EL (cell line): Measurements from ENCODE around the gene P2RX1.
"Not testable (repeated sequence)": the region's sequence is repeated elsewhere in the genome, so short reads cannot be mapped to it uniquely, and the experiment has no call there.

Experiments
- DNase-seq: peaks from one replicate; pipeline ENCODE4 v3.0.0-alpha.2; 2016

P2RX1 gene

DNA sequence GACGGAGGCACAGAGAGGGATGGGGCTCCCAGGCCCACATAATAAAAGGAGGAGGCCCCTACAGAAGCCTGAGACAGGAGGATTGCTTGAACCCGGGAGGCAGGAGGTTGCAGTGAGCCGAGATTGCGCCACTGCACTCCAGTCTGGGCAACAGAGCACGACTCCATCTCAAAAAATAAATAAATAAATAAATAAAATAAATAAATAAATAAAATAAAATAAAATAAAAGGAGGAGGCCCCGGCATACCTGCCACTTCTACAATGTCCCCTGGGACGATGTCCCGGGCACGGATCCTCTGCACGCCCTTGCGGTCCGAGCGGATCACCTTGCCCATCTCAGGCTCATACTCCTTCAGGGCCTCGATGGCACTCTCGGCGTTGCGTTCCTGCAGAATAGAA, 34.7 kb upstream of the P2RX1 start:
- DNase-seq, result no peak

DNA sequence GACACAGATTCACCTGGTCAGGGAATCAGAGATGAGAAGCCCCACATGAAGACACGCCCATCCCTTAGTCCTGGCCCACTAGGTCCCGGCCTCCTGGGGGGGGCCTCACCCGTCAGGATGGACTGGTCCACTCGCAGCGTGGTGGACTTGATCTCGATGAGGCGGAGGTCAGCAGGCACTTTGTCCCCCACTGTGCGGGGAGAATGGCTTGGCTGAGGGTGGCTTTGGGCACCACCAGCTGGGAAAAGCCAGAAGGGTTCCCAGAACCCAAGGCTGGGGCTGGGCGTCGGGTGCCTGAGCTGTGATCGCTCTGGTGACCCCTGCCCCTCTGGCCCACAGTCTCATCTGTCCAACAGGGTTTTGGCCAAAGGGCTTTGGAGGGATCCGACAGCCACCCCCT, 34.3 kb upstream of the P2RX1 start:
- DNase-seq, result no peak

DNA sequence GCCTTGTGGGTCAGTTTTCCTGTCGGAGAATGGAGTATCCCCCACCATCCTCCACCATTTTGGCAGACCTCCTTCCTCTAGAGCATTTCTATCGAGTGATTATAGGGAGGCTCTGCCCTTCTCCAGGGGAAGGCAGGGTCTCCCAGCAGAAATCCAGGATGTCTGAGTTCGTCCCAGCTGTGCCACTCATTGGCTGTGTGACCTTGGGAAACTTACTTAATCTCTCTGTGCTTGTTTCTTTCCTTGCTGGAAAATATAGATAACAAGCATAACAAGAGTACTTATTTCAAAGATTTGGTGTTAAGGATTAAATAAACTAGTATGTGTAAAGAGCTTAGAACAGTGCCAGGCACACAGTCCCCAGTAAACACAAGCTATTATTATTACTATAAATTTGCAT, 33.2 kb upstream of the P2RX1 start:
- no peak for DNase-seq

DNA sequence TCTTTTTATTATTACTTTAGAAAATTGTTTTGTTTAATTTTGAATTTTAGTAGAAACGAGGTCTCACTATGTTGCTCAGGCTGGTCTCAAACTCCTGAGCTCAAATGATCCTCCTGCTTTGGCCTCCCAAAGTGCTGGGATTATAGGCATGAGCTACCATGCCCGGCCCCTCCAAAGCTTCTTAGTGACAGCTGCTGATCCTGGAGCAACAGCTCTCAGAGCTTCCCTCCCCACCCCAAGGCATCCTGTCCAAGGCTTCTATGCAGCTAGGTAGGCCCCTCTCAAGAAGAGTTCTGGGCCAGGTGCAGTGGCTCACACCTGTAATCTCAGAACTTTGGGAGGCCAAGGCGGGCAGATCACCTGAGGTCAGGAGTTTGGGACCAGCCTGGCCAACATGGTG, 32.3 kb upstream of the P2RX1 start:
- DNase-seq, result not testable (repeated sequence)

DNA sequence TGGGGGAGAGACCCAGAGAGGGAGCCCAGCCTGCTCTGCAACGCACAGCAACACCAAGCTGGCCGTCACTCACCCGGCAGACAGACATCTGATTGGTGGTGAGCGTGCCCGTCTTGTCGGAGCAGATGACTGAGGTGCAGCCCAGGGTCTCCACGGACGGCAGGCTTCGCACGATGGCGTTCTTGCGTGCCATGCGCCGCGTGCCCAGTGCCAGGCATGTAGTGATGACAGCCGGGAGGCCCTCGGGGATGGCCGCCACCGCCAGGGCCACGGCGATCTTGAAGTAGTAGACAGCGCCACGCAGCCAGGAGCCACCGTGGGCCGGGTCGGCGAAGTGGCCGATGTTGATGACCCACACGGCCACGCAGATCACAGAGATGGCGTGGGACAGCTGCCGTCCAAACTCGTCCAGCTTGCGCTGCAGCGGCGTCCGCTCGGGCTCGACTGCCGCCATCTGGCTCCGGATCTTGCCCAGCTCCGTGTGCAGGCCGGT, 31.1 kb upstream of the P2RX1 start:
- DNase-seq, result no peak

DNA sequence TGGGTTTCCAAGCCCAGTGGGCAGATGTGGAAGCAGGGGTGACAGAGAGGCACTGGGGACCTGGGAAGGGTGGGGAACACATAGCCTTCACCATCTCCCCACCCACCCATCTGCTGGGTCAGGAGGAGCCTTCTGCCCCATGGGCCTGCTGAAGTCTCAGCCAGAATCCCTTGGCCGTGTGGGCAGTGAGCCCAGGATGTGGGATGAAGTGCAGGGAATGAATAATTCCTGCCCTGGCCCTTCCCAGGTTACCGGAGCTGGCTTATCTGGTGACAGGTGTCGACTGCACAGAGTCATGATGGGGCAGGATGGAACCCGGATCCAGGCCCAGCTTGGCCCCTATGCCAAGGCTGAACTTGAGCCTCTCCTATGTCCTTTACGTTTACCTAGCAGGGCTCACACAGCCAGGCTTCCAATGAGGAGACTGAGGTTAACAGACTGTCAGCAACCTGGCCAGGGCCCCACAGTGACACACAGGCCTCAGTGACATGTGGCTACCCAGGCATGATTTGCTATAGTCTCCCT, 30.5 kb upstream of the P2RX1 start:
- DNase-seq, result no peak

DNA sequence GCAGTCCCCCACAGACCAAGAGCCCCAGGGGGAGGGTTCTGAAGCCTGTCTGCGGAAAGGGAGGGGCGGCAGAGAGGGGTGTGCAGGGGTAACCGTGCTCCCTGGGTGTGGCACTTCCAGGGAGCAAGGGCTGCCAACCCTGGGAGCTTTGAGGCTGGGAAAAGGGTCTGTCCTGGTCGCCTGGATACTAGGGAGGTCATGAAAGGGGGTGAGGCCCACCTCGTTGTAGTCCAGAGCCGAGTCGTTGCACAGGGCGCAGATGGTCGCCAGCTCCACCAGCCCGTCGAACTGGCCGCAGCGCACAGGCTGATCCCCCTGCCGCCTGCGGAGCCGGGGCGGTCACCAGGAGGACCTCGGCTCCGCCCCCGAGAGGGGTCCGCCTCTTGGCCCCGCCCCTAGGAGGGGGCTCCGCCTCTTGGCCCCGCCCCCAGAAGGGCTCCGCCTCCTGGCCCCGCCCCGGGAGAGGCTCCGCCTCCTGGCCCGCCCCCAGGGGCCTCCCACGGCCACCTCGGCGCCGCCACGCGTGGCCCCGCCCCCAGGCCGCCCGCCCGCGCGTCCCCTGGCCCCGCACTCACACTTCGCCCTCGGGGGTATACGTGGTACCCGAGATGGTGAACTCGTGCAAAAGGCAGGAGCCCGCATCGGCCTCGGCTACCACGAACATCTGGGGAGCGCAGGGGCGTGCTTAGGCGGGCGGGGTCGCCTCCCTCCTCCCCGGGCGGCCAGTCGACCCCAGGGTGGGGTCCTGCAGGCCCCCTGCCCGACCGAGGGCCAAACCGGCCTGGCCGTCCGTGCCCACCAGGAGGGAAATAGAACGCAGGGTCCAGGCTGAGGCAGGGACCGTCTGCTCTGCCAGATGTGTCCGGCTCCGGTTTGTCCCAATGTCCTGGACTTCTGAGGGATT, 28.5 kb upstream of the P2RX1 start:
- peak; percentile 71 for DNase-seq

DNA sequence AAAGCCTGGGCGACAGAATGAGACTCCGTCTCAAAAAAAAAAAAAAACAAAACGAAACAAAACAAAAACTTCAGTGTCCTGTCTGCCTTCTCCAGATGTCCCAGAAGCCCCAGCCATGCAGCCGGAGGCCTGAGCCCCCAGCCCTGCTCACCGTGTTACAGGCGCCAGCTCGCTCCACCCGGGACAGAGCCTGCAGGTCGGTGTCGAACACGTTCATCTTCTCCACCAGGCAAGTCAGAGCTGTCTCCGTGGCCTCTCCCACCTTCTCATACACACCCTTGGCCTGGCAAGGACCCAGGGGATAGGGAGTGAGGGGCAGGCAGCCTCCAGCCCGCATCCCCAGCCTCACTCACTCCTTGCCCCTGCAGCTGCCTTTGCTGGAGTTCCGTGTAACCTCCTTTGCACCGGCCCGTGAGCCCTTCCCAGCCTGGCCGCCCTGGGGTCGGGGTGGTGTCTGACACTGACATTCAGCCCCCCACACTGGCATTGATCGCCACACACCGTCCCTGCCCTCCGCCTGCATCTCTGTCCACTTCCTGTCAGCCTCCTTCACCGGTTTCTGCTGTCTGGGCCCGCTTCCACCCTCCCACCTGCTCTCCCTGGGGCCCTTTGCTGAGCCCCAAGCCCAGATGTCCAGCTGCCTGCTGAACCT, 27.1 kb upstream of the P2RX1 start:
- DNase-seq, result no peak

DNA sequence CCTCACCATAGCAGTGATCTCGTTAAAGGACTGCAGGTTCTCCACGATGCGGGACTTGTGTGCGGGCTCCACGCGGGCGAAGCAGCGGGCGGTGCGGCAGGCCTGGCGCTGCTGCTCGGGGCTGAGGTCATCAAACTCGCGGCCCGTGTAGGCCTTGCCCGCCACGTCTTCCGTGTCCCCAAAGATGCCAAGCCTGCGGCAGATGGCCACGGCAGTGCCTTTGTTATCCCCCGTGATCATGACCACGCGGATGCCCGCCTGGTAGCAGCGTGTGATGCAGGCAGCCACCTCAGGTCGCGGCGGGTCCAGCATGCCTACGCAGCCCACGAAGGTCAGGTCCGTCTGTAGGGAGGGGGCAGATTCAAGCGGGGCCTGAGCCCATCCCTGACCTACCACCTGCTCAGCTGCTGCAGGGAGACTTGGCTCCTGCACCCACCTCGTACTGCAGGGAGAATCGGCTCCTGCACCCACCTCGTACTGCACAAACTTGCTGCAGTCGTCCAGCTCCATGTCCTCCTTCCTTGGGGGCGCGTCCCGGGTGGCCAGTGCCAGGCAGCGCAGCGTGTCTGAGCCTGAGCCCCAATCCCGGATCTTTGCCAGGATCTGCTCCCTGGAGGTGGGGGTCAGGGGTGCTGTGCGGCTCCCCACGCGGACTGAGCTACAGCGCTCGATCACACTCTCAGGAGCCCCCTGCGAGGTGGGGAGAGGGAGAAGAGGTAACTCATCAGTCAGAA, 24.9 kb upstream of the P2RX1 start:
- DNase-seq, result no peak

DNA sequence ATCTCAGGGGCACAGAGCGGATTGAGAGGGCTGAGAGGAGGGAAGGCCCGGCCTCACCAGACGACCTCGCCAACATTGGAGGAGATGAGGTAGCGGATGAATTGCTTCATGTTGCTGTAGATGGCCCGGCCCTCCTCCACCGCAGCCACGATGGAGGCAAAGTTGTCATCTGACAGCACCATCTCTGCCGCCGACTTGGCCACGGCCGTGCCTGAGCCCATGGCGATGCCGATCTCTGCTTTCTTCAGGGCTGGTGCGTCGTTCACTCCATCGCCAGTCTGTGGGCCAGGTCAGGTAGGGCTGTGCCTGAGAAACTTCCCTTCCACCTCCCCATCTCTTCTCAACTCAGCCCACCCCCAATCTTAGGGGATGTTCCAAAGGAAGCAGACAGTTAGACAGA, 21.1 kb upstream of the P2RX1 start:
- DNase-seq, result no peak

DNA sequence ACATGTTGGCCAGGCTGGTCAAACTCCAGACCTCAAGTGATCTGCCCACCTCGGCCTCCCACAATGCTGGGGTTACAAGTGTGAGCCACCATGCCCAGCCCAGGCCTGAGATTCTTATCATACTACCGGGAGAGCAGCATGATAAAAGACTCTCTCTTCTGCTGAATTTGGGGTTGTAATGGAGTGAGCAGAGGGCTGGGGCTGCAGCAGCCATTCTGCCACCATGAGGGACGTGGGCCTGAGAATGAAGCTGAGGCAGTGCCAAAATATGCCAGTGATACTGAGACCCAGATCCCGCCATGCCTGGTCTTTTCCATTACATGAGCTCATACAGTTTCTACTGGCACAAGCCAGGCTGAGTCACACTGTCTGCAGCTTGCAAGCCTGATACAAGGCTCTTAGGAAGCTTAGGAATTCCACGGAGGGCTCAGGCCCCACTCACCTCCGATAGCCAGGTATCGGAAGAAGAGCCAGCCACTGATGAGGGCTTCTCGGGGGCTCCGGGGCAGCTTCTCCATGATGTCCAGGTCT, 19.6 kb upstream of the P2RX1 start:
- peak; percentile 46 for DNase-seq

DNA sequence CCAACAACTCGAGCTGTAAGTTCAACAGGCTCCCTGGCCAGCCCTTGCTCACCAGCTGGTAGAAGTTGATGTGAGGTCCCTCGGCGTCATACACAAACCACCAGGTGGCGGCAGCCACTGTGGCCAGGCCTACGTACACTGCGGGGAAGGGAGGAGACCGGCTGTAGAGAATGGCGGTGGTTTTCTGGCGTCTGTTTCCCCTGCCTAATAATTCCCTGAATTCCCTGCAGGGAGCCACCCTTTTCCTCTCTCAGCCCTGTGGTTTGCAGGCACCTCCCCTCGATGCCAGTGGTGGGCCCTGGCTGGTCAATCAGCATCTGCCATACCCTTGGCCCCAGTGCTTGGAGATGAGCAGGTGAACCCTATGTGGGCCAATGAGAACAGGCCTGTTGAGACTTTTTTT, 18.9 kb upstream of the P2RX1 start:
- peak; percentile 56 for DNase-seq

DNA sequence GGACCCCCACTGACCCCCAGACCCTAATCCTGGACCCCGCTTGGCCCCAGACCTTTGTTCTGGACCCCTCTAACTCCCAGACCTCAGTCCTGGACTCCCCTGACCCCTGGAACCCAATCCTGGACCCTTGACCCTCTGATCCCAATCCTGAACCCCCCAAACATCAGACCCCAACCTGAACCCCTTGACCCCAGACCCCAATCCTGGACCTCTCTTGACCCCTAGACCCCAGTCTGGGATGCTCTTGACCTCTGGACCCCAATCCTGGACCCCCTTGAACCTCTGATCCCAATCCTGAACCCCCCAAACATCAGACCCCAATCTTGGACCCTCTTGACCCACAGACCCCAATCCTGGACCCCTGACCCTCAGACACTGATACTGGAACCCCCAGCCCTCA, 13.5 kb upstream of the P2RX1 start:
- DNase-seq, result no peak

DNA sequence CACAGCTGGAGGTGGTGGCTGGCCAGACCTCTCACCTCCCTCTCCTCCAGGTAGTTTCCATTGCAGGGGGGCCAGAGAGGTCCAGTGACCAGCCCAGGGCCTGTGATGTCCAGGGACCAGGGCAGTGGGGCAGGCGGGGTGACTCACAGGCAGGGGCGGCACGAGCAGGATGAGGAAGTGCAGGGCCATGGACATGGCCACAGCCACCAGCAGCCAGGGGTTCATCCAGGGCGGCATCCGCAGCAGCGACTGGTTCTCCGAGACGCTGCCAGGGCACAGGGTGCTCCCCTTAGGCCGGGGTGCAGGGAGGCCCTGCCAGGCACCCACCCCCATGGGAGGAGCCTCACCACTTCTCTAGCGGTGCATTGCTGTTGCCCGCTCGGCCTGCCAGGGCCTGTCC, 12.9 kb upstream of the P2RX1 start:
- no peak for DNase-seq

DNA sequence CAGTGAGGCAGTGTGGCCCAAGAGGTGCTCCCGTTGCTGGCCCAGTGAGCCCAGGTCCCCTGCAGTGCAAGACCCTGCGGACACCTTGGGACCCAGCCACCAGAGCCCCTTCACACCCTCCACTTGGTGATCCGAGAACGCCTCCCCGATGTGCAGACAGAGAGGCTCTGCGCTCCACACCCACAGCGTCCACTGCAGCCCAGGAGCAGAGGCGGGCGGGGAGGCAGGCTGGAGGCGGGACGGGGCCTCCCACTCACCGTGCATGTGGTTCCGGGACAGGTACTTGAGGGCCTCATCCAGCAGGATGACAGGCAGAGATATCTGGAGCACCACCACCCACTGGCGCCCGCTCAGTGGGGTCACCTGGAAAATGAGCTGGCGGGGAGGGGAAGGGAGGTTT, 12.1 kb upstream of the P2RX1 start:
- no peak for DNase-seq

DNA sequence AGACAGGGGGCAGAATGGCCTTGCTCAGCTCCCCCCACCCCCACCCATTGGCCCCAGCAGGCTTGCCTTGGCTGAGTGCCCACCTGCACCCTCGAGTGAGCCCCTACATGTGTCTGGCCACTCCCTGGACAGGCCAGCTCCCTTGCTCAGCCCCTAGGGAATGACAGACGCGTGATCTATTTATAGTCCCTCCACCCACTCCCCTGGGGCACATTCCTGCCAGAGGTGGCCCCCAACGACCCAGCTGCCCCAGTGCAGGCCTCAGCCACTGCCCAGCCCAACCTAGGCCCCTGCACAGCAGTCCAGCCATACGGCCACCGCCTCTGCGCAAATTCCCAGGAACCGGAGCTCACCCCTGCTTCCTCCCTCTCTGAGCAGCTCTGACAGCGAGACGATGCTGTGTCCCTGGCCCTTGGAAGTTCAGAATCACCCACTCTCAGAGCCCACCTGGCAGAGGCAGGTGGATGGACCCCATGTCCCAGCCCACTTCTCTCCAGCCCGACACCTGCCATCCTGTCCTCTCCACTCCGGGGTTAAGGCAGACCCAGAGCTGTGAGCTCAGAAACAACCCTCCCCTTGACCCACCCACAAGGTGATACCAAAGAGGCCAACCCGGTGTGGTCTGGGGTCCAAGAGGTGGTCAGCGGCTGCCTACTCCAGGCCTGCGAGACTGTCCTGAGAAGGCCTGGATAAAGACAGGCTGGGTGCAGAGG, 11.5 kb upstream of the P2RX1 start:
- peak; percentile 14 for DNase-seq

DNA sequence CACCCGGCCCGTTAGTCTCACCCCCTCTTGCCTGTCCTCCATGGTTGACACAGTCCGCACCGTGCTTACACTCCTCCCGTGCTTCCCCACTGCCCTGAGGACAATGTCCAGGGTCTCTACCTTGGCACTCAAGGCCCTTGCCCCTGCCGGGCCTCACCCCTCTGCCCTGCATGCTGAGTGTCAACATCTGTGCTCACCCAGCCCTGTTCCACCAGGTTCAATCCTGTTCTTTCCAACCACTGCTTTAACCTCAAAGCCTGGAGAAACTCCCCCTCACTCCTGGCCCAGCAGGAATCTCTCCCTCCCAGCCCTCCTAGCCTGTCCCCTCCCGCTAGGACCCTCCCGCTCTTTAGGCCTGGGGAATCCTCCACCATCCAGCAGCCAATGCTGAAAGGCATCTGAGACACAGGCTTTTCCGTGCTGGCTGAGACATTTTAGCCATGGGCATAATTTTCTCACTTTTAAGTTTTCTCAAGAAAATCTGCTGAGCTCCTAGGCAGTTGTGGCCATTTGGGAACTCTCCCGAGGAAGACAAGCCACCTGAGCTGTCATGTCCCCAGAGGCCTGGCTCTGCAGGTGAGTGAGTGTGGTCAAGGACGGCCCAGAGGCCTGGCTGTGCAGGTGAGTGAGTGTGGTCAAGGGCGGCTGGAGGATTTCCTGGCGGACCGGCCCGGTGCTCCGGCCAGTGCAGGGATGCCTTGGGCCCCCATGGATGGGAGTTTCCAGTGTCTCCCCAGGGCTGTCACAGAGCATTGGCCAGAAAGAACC, 10.8 kb upstream of the P2RX1 start:
- no peak for DNase-seq

DNA sequence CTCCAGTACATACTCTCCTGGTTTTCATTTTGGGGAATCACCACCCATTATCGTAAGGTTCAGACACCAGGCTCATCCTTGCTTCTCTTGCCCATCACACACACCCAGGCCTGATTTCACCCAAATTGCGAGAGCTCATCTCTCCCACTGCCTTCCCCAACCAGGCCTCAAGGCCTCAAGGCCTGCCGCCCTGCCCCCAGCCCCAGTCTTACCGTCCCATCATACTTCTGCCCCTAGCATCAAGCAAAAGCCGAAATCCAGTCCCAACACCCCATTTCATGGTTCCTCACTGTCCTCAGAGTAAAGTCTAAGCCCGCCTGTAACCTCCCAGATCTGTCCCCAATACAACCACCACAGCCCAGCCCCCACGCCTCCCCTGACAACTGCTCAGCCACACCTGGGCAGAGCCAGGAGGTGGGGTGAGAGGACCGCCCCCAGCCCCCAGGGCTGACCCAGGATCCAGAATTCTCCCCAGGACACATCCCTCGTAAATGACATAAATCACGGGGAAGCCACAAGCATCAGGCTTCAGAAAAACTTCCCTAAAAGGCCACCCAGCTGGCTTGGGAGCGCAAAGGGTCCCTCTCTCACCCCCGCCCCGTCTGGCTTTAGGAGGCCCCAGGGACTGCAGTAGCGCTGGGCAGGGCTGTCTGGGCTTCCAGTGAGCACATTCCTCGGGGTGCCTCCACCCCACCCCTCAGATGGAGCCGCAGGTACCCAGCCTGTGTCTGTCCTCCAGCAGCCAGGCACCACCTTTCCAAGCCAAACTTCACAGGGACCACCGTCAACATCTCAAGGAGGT, 9.6 kb upstream of the P2RX1 start:
- DNase-seq, result no peak

DNA sequence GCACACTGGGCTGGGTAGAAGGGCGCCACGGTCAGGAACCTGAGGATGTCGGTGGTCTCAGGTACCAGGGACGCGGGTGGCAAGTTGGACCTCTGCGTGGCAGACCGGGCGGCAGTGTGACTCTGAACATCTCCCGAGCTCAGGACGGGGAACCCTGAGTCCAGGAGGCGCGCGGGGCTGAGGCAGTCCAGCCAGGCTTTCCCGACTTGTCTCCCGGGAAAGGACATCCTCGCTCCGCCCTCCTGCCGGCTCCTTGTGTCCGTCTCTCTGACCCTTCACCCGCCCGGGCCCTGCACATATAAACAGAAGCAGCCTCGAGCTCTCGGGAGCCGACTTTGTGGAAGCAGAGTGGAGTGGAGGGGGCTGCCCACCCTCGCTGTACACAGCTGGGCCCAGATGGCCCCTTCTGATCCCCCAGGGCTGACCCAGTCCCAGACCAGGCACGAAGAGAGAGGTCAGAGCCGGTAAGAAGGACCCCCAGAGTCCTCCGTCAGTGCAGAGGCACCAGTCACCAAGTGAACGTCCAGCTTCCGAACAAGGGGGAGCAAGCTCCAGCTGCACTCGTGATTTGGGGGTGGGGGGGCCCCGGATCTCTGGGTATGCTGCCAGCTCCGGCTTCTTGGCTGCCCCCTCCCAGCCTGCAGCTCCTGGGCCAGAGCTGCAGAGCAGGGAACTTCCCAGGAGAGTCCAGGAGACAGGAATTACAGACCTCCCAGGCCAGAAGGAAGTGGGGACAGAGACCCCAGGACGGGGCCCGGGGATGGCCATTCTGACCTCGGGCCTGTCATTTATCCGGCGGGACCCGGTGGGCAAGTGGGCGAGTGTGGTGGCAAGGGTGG, 8.5 kb upstream of the P2RX1 start:
- DNase-seq, result no peak
